ENCODE measurements around the gene FOXN4.

Gene FOXN4

DNA sequence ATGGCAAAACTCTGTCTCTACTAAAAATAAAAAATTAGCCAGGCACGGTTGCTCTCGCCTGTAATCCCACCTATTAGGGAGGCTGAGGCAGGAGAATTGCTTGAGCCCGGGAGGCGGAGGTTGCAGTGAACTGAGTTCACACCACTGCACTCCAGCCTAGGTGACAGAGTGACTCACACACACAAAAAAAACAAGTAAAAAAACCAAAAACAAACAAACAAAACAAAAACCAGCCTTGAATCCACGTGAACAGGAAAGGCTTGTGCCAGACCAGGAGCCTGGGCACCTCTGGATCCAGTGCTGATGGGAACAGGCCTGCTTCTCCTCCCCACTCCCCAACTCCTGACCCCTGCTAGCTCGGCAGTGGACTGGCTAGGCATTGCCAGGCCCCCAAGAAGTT lies 3.5 kb downstream of the FOXN4 start:
- no peak for DNase-seq

DNA sequence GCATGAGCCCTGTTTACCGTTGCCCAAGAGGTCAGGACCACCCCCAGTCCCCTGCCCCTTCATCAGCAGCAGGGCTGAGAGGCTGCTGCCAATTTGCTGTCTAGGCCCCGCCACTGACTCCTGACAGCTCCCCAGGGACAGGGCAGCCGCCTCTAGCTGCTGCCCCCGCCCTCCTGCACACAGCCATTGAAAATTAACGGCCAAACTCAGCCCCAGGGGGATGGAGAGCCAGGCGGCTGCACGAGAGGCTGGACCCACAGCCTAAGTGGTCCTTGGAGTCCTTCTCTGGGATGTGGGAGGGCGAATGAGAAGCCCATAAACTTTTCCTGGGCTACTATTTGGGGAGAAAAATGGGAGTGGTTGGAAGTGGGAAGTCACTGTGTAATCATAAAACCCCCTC lies 4.6 kb downstream of the FOXN4 start:
- DNase-seq, result peak; percentile 82 to 86

DNA sequence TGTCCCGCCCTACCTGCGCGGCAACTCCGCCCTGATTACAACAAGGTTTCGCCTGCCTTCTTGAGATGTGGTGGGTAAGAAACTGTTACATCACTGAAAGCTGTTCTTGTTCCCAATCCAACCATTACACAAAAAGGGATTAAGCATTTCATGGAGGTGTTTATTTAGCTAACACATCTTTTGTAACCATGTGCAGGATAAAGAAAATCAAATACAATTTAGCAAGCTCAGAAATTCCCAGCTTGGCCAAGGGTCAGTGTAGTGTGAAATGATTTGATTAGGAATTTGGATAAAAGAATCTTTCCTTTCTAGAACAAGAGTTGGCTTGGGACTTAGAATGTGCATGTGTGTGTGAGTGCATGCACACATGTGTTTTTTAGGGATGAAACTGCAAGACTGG lies 6.3 kb downstream of the FOXN4 start:
- no peak for DNase-seq

DNA sequence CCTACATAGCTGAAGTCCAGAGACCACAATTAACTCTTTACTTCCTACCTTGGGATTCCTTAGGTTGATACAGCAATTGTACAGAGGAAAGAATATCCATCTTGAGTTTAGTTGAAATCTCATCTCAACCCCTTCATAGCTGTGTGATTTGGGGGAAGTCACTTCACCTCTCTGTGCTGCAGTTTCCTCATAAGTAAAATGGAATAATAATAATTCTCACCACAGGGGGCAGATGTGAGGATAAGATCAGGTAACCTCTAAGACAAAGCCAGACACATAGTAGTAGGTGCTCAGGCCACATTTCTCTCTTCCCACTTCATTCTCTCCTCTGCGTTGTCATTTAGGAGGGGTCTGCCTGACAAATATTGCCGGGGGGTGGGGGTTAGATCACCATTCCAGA lies 6.7 kb downstream of the FOXN4 start:
- DNase-seq, result no peak

DNA sequence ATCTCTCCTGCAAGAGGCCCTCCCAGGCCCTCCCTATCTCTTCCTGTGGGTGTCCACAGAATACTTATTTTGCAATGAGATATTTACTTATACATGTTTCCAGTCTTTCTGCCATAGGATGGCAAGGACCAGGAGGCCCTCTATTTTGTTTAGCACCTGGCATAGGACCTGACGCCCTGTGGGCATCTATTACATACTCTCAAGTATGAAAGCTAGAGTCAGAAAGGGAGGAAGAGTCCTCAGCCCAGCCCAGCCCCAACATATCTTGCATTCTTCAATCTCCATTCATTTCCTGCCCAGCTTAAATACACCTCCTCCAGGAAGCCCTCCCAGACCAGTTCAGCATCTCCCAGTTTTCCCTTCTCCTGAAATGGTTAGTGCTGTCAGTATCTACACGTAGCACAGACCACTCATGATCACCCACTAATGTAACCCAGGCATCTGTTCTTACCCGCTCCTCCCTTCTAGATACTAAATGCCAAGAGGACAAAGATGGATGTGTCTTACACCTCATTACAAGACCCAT lies 7.4 kb downstream of the FOXN4 start:
- DNase-seq, result no peak

DNA sequence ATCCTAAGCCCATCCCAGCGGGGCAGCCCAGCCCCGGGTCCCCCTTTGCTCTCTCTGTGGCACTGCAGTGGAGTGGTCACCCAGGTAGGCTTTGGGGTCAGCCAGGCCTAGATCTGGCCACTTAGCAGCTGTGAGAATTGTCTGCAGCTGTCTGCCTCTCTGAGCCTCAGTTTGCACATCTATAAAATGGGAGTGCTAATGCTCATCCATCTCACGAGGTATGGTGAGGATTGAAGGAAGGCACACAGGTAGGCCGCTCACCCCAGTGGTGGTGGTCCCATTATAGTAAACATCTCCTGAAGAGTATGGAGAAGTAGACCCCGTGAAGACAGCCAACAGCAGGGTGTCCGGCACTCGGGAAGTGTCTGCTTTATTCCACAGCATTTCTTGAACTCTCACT lies 9.2 kb downstream of the FOXN4 start:
- no peak for DNase-seq

DNA sequence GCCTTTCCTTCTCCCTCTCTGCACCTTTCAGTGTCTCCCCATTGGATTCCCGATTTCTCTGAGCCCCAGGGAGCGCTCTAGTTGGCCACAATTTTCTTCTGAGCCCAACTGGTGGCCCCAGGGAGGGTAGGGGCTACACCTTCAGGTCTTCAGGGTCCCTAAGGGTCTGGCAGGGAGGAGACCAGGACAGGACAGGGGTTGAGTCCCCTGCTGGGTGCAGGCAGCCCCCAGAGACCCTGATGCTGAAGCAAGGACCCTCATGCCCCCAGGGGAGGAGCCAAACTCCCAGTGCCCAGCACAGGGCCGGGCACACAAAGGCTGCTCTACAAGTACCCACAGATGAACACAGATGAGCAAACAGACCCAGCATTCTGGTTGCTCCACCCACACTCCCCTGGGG lies 12.7 kb downstream of the FOXN4 start:
- DNase-seq, result no peak

DNA sequence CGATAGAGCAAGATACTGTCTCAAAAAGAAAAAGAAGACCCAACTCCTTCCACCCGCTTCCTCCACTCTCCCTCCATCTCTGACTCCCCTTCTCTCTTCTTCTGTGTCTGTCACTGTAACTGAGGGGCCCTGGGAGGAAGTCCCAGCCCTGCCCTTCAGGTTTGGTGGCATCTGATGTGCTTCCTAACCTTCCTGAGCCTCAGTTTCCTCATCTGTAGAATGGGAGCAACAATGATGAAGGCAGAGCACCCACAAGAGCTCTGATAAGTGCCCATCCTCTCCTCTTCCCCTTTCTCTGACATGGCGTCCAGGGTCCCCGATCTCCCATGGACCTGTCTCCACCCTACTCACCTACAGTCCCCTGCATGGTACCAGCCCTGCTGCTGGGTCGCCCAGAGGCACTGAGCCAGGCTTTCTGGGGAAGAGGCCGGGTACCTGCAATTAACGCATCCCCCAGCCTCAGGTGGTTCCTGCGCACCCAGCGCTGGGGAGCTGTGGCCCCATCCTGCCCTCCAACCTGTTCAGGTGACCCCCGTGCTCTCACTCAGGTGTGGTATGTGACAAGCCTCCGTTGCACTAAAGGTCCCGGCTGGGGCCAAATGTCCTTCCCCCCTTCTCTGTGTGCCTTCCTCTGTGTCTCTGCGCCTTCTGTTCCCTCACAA lies 13.2 kb downstream of the FOXN4 start:
- DNase-seq, result no peak

DNA sequence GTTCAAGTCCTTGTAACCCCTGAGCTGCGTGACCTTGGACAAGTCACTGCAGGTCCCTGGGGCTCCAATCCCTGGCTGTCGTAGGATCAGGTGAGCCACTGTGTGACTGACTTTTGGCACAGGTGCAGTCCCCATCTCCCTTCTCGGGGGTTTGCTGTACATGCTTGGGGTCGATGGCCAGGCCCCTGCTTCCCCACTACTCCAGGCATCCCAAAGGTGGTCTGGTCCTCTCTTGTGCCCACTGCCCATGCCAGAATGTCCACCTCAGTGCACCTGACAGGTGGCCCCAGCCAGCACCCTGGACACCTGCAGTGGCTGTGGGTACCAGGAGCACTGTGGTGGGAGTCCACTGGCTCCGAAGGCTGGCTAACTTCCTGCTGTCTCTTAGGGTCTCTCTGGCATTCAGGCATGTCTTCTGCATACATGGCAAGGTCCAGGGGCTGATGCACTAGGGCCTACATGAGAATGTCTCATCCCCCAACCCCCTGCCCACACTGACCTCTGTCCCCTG lies 14.7 kb downstream of the FOXN4 start:
- no peak for DNase-seq

DNA sequence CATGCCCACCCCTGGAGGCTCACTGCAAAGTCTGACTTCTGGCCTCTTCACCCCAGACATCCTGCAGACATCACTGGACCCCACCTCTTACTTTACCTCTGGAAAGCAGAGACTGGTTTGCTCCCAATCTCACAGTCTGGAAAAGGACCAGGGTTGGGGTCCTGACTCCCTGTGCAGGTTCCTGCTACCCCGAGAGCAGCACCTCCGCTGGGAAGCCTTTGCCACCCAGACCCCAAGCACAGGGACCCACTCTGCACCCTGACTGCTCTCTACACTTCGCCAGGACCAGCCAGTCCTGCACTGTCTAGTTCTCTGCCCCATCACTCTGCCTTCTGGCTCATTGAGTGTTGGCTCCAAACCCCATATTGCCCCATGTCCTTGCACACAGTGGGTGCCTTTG lies 16.0 kb downstream of the FOXN4 start:
- DNase-seq, result no peak

DNA sequence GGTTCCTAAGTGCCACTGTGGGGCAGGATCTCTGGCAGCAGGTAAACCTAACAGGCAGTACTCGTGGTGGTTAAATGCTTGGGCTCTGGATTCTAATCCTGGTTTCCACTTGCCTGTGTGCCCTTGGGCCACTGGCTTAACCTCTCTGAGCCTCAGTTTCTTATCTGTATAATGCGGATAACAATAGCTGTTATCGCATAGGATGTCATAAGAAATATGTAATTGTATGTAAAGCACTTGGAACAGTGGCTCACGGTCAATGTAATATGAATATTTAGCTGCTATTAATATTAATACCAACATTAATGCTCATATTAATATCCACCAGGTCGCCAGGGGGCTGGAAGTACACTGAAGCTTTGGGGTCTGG lies 16.8 kb downstream of the FOXN4 start:
- no peak for DNase-seq

DNA sequence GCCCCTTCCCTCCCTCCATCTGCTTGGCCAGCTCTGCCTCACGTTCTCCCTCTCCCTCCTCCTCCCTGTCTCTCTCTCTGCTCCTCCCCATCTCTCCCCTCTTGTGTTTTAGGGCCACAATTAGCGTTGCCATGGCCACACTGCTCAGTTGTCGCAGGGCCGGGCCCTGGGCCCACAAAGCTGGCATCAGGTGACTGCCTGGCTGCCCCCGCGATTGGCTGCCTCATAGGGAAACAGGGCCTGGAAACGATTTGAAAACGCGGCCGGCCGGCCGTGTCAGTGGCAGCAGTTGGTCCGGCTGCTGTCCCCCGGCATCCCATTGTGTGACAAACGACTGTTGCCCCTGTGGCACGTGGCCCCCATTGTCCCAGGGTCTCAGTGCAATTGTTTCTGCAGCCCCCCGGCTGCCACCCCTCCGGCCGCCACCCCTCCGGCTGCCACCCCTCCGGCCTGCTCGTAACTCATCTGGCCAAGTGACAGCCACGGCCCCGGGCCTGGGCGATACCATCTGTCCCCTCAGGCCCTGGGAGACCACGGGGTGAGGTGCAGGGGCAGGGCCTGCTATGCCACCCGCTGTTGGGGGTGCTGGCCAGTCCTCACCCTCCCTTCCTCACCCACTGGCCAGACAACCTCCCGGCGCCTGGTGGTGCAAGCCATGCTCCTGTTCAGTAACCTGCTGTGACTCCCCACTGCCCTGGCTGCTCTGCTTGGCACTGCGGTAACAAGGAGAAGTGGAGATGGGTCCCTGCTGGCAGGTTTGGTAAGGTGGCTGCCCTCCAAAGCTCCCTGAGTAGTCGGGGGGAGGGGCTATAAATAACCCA lies 17.4 kb downstream of the FOXN4 start:
- DNase-seq, result peak; percentile 94 to 95

DNA sequence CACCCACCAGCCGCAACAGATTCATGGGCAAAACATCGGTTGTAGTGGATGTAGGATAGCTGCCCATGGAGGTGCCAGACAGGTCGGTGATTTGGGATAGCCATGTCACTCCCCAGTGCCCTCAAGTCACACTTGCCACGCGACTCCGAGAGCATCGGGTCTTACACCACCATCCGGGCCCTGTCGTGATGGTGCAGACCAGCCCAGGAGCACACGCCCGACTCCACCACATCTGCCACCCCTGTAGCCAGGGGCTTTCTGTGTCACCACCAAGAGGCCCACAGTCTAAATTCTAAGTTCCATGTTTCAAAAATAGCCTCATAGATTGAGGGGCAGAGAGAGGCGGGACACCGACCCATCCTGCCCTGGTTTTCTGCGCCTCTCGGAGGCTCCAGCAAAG lies 18.0 kb downstream of the FOXN4 start:
- no peak for DNase-seq

DNA sequence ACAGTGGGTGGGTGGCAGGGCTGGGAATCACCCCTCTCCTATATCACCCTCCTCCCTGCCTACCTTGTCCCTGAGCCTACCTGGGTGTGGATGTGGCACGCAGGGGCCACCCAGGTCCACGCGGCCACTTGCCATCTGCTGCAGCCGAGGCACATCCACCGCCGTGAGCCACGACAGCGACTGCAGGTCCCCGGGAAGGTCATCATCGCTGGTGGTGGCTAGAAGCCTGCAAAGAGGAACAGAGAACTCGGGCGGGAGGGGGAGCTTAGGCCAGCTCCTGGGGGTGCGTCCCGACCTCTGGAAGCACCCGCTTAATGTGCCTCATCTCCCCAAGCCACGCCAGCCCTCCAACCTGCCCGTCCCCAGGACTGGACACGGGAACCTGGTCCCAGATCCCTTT lies 19.0 kb downstream of the FOXN4 start:
- no peak for DNase-seq

DNA sequence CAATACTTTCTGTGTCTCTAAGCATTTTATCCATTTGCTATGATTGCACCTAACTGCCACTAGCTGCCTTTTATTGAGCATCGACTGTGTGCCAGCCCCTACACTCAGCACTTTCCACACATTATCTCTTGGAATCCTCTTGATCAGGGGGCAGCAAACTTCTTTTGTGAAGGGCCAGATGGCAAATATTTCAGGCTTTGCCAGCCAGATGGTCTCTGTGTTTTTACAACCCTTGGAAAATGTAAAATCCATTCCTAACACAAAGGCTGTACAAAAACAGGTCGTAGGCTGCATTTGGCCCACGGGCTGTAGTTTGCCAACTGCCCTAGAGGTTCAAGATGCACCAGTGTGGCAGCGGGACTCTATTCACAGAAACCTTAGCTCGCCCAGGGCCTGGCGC lies 19.5 kb downstream of the FOXN4 start:
- DNase-seq, result no peak

DNA sequence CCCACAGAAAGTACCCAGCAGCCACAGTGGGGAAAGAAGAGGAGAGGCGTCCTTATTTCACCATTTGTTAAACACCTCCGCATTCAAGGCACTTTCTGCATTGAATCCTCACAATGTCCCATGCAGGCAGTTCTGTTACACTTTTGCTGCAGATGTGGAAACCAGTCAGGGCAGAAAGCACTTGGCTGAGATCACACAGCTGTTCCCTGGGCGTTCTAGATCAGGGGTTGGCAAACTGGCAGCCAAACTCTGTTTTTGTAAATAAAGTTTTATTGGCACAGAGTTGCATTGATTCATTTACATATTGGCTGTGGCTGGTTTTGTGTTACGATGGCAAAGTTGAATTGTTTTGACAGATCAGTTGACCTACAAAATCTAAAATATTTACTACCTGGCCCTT lies 20.1 kb downstream of the FOXN4 start:
- DNase-seq, result no peak

DNA sequence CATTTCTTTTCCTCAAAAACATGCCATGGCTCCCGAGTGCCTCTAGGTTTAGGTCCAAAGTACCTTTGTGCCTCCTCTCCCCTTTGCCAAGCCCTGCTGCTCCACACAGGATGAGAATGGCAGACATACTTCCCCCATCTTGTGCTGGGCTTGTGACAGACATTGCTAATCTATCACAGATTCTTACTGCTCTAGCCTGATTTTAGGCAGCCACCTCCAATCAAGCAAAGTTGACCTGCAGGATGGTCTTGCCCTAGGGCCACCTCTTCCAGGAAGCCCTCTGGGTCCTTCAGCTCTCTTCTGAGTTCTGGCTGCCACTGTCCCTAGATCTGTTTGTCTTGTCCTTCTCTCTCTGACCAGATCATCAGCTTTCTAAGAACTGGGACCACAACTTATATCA lies 20.5 kb downstream of the FOXN4 start:
- DNase-seq, result no peak

DNA sequence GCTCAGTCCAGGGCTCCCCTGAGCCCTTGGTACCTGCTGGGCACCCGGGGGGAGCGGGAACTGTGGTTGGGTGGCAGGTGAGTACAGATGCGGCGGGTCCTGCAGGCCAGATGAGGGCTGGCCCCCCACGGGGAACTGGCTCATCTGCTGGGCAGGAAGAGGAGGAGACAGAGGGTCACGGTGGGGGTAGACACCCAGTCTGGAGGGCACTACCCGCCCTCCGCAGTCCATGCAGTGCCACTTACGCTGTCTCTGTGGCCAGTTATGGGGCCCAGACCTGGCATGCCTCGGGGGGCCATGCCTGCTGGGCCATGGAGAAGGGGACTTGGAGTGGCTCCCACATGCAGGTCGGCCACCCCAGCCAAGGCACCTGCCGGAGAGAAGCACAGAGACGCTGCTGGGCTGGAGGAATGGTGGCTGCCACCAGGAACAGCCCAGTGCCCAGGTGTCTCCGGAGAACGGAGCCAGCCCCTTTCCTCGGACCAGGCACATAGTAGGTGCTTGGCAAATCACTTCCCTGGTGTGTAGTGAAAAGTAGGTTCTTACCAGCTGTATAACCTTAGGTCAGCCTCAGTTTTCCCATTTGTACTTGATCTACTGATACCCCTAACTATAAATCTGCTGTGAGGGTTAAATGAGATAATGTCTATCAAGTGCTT lies 21.1 kb downstream of the FOXN4 start:
- no peak for DNase-seq

DNA sequence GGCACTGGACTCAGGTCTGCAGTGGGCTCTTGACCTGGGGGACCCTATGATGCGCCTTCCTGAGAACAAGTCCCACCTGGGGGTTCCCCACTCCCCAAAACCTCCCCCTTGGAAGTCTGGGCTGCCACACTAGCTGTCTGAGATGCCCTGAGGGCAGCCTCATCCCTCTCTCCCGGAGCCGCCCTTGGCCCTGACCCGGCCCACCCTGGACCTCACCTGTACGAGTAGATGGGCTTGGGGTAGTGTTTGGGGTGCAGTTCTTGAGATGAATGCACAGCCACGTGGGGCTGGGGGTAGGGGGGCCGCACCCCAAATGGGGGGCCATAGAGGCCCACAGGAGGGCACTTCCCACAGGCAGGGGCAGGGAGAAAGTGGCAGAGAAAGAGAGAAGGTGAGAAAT lies 21.9 kb downstream of the FOXN4 start:
- no peak for DNase-seq

DNA sequence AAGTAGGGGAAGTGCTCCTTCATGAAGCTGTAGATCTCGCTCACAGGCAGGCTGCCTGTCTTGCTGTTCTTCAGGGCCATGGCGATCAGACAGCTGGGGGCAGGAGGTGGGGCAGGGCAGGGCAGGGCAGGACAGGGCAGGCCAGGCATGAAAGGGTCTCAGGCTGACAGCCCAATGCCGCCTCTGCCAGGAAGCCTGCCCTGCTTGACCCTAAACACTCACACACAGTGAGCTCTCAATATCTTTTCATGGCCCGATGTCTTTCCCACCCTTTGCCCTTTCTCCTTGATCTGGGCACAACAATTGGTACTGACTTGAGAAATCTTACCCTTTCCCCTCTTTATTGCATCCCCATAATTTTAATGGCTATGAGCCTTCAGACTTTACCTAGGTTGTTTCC lies 22.4 kb downstream of the FOXN4 start:
- no peak for DNase-seq

DNA sequence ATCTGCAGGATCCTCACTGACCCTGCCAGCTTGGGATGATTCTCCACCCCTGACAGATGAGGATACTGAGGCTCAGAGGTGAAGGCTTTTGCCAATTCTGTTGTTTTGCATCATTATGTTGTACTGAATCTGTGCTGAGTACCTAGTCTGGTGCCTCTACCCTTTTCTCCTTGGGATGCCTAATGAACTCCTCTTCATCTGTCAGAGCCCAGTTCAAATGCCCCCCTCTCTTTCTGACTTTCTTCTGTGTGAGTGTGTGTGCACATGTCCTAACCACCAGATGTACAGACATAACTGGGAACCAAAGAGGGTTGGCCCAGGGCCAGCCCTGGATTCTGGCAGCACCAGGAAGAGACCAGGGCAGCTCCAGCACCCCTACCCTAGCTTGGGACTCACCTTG lies 22.8 kb downstream of the FOXN4 start:
- no peak for DNase-seq

DNA sequence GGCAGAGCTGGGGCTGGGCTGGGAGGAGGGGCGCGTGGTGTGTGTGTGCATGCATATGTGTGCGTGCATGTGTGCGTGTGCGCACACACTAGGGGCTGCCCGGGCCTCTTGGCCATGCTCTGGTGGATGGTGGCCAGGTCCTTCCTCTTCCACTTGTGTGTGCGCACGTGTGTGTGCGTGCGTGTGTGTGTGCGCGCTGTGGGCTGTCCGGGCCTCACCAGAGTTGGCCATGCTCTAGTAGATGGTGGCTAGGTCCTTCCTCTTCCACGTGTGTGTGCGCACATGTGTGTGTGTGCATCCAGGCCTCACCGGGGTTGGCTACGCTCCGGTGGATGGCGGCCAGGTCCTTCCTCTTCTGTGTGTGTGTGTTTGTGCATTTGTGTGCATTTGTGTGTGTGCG lies 24.7 kb downstream of the FOXN4 start:
- no peak for DNase-seq

DNA sequence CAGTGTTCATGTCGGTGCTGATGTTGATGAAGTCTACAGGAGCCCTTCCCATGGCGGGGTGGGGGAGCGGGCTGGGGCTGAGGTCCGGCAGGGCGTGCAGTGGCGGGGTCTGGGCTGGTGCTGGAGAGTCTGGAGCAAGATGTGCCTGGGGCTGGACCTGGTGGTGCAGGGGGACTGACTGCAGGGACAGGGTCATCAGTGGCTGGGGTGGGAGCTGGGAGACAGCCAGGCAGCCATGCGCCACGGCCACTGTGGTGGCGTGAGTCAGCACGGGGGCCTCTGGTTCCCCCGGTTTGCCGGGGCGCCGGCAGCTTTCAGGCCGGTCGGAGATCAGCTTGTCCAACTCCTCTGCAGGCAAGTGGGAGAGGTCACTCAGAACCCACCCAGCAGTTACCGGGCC lies 27.6 kb downstream of the FOXN4 start:
- DNase-seq, result no peak

DNA sequence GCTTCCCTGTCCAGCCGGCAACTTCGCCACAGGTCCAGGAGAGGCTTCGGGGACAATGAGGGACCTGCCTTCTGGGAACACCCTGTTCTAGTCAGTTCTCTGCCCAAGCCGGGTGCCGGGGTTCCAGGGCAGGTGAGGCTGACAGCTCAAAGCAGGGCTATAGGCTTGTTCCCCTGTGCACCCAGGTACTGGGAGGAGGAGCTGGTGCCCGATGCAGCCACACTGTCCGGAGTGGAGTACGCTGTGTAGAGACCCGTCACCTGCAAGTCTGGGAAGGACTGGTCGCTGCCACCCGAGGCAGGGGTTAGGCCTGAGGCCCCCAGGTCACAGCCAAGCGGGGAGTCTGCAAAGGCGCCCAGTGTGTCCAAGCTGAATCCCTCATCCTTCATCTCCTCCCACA lies 29.6 kb downstream of the FOXN4 start:
- no peak for DNase-seq
